Choroid plexus epithelial cell (primary cell): Measurements from ENCODE around the gene BRK1.
"Not testable (repeated sequence)": the region's sequence is repeated elsewhere in the genome, so short reads cannot be mapped to it uniquely, and the experiment has no call there.

Experiments
- DNase-seq: peaks from one replicate; pipeline ENCODE4 v3.0.0-alpha.2; 2010; ENCODE audit warnings: low read depth
- H3K4me3 ChIP-seq: 2 replicates; pipeline ENCODE4 v1.5.1; 2011; ENCODE audit warnings: low read depth, mild to moderate bottlenecking, control low read depth, low read length, moderate library complexity
- TF ChIP-seq, protein P1 (sequence below): conservative IDR thresholded peaks from 2 replicates; pipeline ENCODE4 v1.5.1; 2011; ENCODE audit warnings: low read depth, mild to moderate bottlenecking, control low read depth, inconsistent platforms, low read length, moderate library complexity

The BRK1 gene

DNA sequence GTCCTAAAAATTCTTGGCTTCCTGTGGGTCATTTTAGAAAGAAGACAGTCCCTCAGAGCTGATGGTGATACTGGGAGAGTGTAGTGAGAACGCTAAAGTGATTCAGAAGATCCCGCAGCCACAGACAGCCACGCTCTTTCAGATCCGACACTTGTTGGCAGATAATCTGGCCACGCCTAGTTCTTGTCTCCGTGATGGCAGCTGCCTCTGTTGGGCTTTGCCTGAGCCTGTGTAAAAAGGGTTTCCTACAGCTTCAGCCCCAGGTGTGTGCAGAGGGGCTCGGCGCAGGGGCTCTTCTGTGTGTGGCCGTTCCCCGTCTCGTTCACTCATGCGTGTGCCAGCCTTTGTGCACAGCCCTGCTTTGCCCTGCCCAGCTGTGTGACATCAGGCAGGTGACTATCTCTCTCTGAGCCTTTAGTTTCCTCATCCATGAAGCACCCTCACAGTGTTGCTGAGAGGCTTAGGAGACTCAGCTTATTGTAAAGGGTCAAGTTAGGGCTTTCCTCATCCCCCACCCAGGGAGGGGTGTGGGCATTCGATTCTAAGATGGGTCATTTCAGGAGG, 55.5 kb downstream of the BRK1 start:
- DNase-seq, result no peak
- TF ChIP-seq, protein P1, sequence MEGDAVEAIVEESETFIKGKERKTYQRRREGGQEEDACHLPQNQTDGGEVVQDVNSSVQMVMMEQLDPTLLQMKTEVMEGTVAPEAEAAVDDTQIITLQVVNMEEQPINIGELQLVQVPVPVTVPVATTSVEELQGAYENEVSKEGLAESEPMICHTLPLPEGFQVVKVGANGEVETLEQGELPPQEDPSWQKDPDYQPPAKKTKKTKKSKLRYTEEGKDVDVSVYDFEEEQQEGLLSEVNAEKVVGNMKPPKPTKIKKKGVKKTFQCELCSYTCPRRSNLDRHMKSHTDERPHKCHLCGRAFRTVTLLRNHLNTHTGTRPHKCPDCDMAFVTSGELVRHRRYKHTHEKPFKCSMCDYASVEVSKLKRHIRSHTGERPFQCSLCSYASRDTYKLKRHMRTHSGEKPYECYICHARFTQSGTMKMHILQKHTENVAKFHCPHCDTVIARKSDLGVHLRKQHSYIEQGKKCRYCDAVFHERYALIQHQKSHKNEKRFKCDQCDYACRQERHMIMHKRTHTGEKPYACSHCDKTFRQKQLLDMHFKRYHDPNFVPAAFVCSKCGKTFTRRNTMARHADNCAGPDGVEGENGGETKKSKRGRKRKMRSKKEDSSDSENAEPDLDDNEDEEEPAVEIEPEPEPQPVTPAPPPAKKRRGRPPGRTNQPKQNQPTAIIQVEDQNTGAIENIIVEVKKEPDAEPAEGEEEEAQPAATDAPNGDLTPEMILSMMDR, result no peak
- no peak overlapping the region for H3K4me3 ChIP-seq

DNA sequence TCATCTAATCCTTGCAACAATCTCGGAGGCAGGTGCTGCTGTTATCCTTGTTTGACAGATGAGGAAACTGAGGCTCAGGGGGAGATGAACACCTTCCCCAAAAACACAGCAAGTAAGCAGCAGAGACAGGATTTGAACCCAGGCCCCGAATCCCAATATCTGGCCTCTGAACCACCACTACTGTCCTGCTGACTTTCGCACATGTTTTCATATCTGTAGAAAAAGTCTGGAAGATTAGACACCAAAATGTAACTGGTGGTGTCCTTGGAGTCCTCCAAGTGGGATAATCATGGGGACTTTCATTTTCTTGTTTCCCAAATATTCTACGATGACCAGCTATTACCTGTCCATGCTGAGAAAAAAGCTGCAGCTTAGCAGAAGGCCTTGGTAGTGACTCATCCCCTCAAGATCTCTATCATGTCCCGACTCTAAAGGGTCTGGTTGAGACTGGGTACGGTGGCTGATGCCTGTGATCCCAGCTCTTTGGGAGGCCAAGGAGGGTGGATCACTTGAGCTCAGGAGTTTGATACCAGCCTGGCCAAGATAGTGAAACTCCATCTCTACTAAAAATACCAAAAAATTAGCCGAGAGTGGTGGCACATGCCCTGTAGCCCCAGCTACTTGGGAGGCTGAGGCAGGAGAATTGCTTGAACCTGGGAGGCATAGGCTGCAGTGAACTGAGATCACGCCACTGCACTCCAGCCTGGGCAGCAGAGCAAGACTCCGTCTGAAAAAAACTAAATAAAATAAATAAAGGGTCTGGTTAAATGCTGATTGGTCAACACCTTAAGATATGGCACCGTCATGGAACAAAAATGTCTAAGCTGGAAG, 57.8 kb downstream of the BRK1 start:
- H3K4me3 ChIP-seq, result no peak overlapping the region
- peak; percentile 59 for DNase-seq
- TF ChIP-seq, protein P1, result no peak

DNA sequence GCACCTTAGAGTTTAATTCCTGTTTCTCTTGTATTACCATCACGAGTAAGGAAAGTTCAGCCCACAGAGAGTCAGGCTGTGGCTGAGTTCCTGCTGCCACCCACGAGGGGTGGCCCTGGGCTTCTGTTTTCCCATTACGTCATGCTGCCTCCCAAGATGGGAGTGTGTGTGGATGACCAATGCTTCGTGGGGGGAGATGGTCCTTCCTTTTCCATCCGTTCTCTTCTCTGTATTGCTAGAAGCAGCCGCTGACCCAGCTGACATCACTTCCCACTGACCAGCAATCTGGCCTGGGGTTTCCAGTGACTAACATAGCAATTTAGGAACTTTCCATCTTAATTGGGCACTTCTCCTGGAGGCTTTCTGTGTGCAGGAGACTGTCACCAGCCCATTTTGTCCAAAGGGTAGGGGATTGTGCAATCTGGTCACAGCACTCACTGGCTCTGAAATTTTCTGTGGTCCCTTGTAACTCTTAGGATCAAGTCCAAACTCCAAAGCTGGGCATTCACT, 58.5 kb downstream of the BRK1 start:
- TF ChIP-seq, protein P1, result no peak
- no peak overlapping the region for H3K4me3 ChIP-seq
- peak; percentile 98 for DNase-seq

DNA sequence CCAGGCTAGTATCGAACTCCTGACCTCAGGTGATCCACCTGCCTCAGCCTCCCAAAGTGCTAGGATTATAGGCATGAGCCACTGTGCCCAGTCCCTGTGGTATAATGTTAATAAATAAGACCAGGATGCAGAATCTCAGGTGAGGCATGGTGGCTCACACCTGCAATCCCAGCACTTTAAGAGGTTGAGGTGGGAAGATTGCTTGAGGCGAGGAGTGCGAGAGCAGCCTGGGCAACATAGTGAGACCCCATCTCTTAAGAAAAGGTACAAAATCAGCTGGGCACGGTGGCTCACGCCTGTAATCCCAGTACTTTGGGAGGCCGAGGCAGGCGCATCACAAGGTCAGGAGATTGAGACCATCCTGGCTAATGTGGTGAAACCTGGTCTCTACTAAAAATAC, 59.9 kb downstream of the BRK1 start:
- not testable (repeated sequence) for DNase-seq, H3K4me3 ChIP-seq

- DNase-seq, H3K4me3 ChIP-seq: not testable (repeated sequence)
These were observed 60.7 kb downstream of the BRK1 start for GRCh38 chr3:10176150-10176549.
